Stimulated activated CD4-positive, alpha-beta T cell treated with anti-CD3 and anti-CD28 coated beads, TNF-alpha, amount 100 ng/mL, for 48 hours (primary cell): ENCODE data around the gene ZNF318.
"Not testable (repeated sequence)": the region's sequence is repeated elsewhere in the genome, so short reads cannot be mapped to it uniquely, and the experiment has no call there.

ENCODE experiments used
- DNase-seq, 3 donors: peaks; one replicate each; pipeline ENCODE4 v3.0.0-alpha.2; 2020; ENCODE audit warnings: low read depth in 3 of 3

Gene ZNF318, protein sequence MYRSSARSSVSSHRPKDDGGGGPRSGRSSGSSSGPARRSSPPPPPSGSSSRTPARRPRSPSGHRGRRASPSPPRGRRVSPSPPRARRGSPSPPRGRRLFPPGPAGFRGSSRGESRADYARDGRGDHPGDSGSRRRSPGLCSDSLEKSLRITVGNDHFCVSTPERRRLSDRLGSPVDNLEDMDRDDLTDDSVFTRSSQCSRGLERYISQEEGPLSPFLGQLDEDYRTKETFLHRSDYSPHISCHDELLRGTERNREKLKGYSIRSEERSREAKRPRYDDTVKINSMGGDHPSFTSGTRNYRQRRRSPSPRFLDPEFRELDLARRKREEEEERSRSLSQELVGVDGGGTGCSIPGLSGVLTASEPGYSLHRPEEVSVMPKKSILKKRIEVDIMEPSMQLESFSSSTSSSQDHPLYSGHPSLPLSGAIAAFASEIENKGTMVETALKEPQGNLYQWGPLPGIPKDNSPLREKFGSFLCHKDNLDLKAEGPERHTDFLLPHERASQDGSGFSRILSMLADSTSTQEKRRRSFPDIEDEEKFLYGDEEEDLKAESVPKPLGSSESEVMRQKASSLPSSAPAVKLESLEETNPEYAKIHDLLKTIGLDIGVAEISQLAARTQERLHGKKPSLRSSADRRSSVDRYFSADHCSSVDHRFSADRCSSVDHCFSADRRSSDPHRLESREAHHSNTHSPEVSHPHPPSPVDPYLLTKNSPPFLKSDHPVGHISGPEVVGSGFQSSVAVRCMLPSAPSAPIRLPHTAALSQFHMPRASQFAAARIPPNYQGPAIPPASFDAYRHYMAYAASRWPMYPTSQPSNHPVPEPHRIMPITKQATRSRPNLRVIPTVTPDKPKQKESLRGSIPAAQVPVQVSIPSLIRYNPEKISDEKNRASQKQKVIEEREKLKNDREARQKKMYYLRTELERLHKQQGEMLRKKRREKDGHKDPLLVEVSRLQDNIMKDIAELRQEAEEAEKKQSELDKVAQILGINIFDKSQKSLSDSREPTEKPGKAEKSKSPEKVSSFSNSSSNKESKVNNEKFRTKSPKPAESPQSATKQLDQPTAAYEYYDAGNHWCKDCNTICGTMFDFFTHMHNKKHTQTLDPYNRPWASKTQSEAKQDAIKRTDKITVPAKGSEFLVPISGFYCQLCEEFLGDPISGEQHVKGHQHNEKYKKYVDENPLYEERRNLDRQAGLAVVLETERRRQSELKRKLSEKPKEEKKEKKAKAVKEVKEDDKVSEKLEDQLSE (N-terminal part only)

DNA sequence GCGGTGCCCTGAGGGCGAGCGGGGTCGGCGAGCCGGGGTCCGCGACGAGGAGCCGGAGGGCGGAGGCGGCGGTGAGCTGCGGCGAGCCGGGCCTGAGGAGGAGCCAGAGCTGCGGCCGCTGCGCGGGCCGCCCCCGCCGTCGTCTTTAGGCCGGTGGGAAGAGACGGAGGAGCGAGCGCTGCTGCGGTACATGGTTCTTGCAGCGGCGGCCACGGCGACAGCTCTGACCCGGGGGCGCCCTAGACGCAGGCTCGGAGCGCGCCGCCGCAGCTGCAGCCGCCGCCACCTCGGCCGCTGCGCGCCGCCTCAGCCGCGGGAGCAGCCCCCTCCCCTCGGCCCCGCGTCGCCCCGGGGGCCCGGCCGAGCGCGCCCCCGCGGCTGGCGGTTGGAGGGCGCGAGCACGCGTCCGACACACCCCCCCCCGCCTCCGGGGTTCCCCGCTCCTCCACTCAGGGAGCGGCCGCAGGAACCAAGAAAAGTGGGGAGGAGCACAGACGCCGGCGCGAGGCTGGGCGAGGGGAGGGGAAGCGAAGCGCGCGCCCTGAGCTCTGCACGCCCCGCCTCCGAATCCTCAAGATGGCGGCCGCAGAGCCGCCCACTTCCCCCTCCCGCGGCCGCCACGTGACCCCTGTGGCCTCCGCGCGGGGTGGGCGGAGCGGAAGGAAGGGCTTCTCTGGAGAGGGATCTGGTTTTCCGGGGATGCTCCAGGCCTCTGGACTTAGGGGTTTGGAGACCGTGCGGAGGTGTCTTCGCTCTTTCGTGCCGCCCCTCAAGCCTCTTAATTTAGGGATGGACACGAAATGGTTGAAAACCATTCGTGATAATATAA is at the start of gene ZNF318:
Gene ZNF318 (minus strand): TSS at position 474 of the 829 bp plus-strand sequence. CDS start 282 bp downstream, at position 192.
- peak; percentile 85 to 91 (median 88) for DNase-seq

DNA sequence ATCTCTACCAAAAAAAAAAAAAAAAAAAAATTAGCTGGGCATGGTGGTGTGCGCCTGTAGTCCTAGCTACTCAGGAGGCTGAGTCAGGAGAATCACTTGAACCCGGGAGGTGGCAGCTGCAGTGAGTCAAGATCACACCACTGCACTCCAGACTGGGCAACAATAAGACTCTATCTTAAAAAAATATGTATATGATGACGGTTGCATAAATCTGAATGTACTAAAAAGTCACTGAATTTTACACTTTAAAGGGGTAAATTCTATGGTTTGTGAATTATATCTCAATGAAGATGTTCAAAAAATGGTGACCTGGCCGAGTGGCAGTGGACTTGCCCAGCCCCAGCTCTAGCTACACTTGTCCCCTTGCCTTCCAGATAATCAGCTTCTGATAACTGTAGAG is 47.5 kb upstream of the ZNF318 start:
- no peak for DNase-seq

DNA sequence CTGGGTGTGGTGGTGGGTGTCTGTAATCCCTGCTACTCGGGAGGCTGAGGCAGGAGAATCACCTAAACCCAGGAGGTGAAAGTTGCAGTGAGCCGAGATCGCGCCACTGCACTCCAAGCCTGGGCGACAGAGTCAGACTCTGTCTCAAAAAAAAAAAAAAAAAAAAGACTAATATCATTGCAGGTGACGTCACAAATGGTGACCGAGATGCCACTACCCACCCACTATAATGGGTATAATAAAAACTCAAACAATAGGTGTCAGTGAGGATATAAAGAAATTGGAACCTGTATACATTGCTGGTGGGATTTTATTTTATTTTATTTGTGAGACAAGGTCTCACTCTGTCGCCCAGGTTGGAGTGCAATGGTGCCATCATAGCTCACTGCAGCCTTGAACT is 45.8 kb upstream of the ZNF318 start:
- DNase-seq = not testable (repeated sequence)

DNA sequence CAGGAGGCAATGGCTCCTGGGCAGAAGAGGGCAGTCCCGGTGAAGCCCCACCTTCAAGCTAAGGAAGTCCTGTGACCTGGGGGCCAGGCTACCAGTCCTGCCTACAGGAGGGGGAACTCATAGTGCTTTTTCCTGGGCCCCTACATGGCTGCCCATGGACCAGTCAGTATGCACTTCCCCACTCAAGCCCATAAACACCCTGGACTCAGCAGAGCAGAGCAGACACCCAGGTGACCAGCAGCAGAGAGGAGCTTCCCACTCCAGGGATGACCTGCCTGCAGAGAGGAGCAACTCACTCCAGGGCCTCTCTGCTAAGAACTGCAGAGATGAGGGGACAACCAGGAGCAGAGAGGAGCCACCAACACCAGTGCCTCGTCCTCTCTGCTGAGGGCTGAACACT is 43.6 kb upstream of the ZNF318 start:
- no peak for DNase-seq

DNA sequence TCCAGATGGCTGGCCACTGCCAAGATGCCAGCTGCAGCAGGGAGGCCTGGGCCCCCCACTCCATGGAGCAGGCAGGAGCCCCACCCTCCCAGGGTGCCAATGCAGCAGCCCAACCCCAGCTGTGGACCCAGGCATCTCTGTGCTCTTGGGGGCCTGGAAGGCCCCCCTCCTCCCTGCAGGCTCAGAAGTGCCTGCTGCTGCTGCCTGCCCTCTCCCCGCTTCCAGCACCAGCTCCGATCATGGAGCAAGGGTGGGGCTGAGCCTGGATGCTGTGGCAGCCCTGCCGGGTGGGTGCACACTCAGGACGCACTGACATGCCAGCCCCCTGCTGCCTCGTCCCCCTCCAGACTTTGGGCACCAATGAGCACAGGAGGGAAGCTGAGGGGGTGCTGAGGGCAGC is 43.1 kb upstream of the ZNF318 start:
- DNase-seq = no peak

DNA sequence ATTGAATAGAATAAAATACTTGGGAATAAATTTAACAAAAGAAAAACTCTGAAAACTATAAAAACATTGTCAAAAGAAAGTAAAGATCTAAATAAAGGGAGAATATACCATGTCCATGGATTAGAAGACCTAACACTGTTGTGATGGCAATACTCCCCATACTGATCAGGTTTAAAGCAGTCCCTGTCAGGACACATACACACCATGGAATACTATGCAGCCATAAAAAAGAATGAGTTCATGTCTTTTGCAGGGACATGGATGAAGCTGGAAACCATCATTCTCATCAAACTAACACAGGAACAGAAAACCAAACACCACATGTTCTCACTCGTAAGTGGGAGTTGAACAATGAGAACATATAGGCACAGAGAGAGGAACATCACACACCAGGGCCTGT is 41.3 kb upstream of the ZNF318 start:
- not testable (repeated sequence) for DNase-seq

DNA sequence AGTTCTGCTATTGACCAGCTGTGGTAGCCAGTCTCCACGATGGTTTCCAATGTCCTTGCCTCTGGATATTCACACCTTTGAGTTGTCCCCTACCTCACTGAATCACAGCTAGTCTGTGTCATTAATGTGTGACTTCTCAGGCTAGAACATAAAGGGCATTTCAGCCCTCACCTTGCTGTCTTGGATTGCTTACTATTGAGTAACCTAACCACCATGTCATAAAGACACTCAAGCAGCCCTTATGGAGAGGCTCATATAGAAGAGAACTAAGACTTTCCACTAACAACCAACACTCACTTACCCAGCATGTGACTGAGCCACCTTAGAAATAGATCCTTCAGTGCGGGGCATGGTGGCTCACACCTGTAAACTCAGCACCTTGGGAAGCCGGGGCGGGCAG is 38.8 kb upstream of the ZNF318 start:
- DNase-seq = no peak

DNA sequence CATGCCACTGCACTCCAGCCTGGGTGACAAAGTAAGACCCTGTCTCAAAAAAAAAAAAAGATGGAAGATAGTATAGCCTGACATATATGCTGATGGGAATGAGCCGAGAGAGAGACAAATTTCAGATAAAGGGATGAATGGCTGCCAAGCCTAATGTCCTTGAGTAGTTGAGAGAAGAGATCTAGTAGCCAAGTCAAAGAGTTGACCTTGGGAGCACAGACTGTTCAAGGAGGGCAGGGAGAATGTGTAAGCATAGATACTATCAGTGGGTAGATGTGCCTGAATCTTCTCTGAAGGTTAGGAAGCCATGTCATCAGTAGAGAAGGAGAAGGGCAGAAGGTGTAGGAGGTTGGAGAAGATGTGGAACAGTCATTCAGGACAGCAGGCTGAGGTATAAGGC is 37.8 kb upstream of the ZNF318 start:
- DNase-seq = no peak

DNA sequence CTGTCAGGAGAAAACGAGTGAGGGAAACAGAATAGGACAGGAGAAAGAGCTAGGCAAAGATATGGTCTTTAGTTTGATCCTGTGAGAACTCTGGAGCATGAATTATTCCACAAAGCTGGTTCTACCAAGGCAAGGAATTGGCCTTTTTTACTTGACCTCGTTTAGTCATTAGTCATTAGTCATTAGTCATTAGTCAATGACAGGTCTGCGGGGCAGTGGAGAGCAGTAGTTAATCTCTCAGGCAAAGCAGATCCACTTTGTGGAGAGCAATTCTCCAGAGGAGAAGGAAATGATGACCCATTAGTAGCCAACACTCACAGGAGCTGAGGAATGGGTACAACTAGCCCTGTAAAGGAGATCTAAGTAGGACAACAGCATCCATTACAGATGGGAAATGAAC is 35.9 kb upstream of the ZNF318 start:
- no peak for DNase-seq

DNA sequence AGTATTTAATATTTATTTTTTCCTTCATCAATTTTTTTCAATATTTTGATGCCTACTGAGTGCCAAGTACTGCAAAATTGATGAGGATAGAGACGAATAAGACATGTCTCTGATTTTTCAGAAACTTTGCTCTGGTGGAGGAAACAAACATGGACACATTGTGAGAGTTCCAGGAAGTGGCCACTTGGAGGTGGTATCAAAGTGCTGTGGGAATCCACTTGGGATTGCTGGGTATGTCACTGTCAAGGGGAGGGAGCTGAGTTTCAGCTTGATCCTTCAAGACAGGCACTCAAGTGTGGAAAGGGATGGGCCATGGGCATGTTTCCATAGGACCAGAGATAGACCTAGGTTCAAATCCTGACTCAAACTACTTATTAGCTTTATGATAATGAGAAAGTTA is 33.4 kb upstream of the ZNF318 start:
- no peak for DNase-seq

DNA sequence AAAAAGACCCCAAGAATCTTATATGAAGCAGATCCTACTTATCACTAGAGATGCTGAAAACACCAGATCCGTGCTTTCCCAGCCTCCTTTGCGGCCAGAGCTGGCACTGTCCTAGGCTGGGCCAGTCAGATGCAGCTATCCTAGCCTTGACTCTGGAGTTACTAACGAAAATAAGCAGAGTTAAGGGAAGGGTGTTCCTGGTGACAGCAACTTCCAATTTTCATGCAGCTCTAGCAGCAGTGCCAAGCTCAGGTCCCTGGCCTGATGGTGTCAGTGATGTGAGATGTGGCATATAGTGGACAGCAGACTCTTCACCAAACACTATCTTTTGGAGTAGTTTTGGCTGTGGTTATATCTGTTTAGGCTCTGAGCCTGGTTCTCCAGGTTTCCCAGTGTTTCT is 32.3 kb upstream of the ZNF318 start:
- no peak for DNase-seq

DNA sequence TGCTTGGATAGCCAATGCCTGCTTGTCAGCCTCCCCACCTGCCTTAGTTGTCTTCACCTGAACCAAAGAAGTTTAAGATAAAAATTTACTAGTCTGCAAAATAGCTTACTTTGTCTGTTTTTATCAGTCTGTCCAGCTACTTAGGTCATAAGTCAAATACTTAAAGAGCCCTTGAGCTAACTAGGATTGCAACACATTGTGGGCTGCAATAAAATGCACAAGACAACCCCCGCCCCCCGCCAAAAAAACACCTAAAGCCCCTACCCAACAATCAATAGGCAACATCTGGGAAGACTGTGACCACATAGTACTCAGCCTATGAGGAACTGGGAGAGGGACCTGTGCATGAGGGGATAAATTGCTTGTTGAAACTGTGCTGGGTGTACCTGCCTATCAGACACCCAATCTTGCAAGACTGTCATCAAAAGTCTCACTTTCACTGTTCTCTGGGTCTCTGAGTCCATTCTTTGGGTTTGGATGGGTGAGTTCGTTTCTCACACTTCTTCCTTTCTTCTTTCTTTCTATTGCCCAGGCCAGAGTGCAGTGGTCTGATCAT is 30.6 kb upstream of the ZNF318 start:
- DNase-seq = no peak

DNA sequence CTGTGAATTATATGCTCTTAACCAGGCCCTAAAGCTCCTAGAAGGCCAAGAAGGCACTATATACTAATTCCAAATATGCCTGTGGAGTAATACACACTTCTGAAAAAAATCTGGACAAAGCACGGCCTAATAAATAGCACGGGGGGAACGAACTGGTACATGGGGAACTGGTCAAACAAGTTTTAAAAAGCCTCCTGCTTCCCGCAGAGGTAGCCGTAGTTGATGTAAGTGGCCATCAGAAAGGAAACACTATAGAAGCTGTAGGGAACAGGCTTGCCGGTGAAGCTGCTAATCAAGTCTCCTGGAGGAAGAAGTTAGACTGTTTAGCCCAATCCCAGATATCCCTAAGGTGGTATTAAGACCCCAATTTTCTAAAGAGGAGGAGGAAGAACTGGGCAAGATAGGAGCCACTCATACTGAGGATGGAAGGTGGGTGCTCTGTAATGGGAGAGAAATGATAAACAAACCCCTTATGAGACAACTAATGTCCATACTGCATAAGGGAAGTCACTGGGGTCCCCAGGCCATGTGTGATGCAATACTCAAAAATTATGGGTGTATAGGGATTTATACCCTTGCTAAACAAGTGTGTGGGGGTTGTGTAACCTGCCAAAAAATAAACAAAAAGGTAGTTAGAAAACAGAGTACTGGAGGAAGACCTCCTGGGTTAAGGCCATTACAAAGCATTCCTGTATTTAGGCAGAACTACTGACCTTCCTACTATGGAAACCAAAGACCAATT is 27.1 kb upstream of the ZNF318 start:
- DNase-seq = no peak

DNA sequence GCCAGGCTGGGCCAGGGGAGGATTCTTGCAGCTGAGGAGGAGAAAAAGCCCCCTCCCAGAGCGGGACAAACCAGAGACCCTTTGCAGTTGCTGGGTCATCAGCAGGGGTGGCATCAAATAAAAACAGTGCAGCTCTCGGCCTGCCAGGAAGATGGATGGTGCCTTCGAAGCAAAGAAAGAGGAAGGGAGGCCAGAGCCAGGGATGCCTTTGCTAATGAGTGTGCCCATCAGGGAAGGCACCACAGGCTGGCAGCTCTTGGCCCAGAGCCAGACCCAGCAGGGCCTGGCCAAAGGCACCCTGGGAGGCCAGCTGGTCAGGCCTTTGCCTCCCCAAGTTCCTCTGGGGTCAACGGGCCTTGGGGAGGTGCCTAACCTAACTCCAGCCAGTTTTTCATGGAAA is 26.3 kb upstream of the ZNF318 start:
- no peak for DNase-seq

DNA sequence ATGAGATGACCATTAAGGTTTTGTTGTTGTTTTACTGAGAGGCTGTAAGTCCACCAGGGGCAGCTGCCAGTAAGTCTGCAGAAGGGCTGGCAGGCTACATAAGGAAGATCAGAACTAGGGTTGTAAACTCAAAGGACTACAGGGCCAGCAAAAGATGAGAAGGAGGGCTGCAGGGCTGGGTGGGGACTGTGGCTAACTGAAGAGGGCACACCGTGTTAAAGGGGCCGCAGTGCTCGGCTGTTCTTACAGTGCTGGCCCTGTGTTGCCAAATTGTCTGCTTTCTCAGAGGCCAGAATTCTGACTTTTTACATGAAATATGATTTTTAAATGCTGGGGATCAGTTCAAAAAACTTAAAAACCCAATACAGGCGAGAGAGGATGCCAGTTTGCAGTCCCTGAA is 25.5 kb upstream of the ZNF318 start:
- DNase-seq = no peak

DNA sequence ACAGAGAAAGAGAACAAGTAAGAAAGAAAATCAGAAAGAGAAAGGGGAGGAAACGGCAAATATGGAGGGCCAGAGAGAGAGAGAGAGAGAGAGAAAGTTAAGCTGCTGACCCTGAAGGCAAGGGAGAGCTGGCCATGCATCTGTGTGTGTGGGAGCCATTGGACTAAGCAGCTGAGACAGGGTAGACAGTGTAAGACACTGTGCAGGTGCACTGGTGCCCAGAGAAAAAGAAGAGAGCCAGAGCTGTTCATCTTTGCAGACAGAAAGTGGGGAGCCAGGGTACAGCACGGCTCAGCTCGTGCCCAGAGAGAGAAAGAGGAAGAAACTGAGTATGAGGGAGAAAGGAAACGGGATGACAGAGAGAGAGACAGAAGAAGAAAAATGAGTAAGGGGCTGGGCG is 24.2 kb upstream of the ZNF318 start:
- DNase-seq = no peak

DNA sequence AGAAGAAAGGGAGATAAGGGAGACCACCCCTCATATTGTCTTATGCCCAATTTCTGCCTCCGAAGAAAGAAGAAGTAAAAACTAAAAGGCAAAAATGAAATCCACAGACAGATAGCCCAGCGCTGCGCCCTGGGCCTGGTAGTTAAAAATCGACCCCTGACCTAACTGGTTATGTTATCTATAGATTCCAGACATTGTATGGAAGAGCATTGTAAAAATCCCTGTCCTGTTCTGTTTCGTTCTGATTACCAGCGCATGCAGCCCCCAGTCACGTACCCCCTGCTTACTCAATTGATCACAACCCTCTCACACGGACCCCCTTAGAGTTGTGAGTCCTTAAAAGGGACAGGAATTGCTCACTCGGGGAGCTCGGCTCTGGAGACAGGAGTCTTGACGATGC is 23.7 kb upstream of the ZNF318 start:
- not testable (repeated sequence) for DNase-seq

DNA sequence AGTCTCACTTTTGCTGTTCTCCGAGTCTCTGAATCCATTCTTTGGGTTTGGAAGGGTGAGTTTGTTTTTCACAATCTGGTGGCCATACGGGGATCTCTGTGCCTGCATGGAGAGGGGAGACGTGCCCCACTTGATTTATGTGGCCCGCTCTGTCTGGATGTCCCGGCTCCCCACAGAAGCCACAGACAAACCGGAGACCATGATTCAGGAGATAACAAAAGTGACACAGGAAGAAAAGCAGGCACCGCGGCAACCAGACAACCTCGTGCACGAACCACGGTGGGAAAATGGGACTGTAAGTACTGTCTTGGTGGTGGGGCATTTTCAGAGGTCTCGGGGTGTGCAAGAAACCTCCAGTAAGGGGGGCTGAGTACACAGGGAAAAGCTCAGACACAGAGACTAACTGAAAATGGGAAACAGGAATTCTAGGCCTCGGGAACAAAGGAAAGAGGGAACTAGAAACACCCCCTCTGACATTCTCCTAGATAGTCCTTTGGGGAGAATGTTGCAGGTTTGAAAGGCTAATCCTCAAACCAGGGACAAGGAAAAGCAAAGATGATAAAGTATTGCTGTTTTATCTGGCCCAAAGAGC is 22.1 kb upstream of the ZNF318 start:
- DNase-seq = no peak

DNA sequence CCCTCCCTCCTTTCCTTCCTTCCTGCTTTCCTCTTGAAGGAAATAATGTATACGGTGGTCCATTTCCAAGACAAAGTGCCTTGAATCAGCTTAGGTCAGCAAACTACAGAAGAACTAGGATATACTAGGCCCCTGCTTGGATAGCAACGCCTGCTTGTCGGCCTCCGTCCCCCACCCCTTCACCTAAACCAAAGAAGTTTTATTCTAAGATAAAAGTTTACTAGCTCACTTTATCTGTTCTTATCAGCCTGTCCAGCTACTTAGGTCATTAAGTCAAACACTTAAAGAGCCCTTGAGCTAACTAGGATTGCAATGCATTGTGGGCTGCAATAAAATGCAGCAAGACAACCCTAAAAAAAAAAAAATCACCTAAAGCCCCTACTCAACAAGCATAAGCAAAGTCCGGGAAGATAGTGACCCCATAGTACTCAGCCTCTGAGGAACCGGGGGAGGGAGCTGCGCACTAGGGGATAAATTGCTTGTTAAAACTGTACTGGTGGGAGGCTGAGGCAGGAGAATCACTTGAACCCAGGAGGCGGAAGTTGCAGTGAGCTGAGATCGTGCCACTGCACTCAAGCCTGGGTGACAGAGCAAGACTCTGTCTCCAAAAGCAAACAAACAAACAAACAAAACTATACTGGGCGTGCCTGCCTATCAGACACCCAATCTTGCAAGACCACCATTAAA is 21.4 kb upstream of the ZNF318 start:
- DNase-seq = not testable (repeated sequence)
